A549 (cell line): Measurements from ENCODE around the gene CLSTN2.

Source experiments
- CHD4 ChIP-seq: fragments of 200-600 bp; sonication (generic); IDR thresholded peaks from 2 replicates; pipeline ENCODE4 v1.6.1; 2016; ENCODE audit warnings: antibody characterized with exemption, mild to moderate bottlenecking, borderline replicate concordance
- CTCF ChIP-seq: fragments of >200 bp; sonication (Bioruptor Twin); formaldehyde crosslinking; IDR thresholded peaks from 3 replicates; pipeline ENCODE4 v1.5.1; 2016
- GATA3 ChIP-seq: IDR thresholded peaks from 2 replicates; pipeline ENCODE4 v1.6.1; 2012; ENCODE audit warnings: borderline replicate concordance
- KDM1A ChIP-seq: fragments of 200-600 bp; sonication (generic); IDR thresholded peaks from 2 replicates; pipeline ENCODE4 v1.6.1; 2016; ENCODE audit warnings: low read depth, mild to moderate bottlenecking
- MAZ ChIP-seq: fragments of 150-350 bp; IDR thresholded peaks from 2 replicates; pipeline ENCODE4 v1.6.1; 2014; ENCODE audit warnings: antibody characterized with exemption, low read depth, low read length, borderline replicate concordance
- NR3C1 ChIP-seq: fragments of >200 bp; sonication (Bioruptor Twin); formaldehyde crosslinking; IDR thresholded peaks from 3 replicates; pipeline ENCODE4 v1.6.1; 2017
- POLR2A ChIP-seq: IDR thresholded peaks from 2 replicates; pipeline ENCODE4 v1.6.1; 2012; ENCODE audit warnings: mild to moderate bottlenecking, low read length

GRCh38 chr3:140501770-140502364 is 566.9 kb downstream of the CLSTN2 start:
- TF ChIP-seq CTCF, result no peak
- no peak for TF ChIP-seq KDM1A
- TF ChIP-seq CHD4, result no peak
- TF ChIP-seq MAZ, result no peak
- no peak for TF ChIP-seq NR3C1
- no peak for TF ChIP-seq GATA3
- TF ChIP-seq POLR2A, result no peak
